ENCODE results near the gene C6orf89.
A peak's percentile ranks its signal among the peaks of the same experiment; 100 is the strongest.

C6orf89 gene

DNA sequence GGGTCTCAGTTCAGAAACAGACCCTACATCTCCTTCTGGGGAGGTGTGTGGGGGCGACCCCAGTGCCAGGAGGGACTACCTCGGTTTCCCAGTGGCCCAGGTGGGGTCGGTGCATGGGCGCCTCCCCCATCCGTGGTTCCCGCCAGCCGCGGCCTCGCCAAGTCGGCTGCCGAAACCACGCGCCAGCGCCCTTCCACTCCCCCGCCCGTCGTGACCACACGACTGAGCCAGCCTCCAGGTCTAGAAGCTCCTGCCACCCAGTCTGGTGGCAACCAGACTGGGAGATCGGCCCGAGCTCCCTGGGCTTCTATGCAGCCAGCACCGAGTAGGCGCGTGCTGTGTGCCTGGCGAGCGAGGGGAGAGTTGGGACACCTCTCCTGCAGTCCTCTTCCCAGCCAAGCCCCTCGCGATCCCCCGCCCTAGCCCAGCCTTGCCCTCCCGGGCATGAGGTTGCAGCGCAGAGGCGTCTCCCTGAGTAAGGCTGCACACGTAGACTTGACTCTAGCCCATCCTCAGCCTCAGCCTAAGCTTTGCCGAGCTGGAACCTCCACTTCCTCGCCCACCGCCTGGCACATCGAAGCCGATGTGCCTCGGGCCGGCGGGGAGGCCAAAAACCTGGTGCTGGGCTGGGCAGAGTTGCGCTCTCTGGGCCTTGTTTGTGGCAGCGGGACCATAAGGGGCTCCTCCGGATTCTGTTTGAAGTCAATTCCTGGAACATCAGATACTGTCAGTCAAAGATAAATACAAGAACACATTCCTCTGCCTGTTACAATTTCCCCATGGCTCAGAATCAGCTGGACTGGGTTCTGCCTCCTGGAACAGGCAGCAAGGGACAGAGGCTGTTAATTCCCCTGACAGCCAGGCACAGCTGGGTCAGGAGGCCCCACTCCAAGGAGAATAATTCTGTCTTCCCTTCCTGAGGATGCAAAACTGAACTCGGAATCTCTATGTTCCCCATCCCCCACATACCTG is 45.0 kb upstream of the C6orf89 start:
- Histone ChIP-seq H3K27me3 (ENCODE audit: insufficient read depth, insufficient read length) (peaks cover 50% of the 10 kb centered on the region), H3K36me3 (ENCODE audit: insufficient read depth, insufficient read length, low read length) (no peaks in the 10 kb centered on the region), H3K4me3 (ENCODE audit: insufficient read length, low read depth) (peak overlapping the region; percentile 43), H3K9me3 (ENCODE audit: insufficient read depth, low read length) (no peaks in the 10 kb centered on the region), H3K4me1 (ENCODE audit: insufficient read depth, insufficient read length) (peaks cover 6% of the 10 kb centered on the region), H3K9ac (ENCODE audit: insufficient read length, low read depth) (peak overlapping the region; percentile 16)
- no peak for TF ChIP-seq ZNF274 (IDR thresholded peaks at IDR 0.05; ENCODE audit: low read depth, low read length)
- TF ChIP-seq SUZ12 (IDR thresholded peaks at IDR 0.05; ENCODE audit: extremely low read depth, insufficient read depth, insufficient read length) = no peak
- TF ChIP-seq YY1 (IDR thresholded peaks at IDR 0.05; ENCODE audit: insufficient read depth, insufficient read length) = no peak
- DNase-seq (ENCODE audit: low read depth, low spot score) = no peak

GRCh38 chr6:36841756-36842155 is 44.0 kb upstream of the C6orf89 start:
- no peak for DNase-seq (ENCODE audit: low read depth, low spot score)
- peaks cover 6% of the 10 kb centered on the region for H3K4me1 ChIP-seq (ENCODE audit: insufficient read depth, insufficient read length)
- H3K9ac ChIP-seq (ENCODE audit: insufficient read length, low read depth) = no peak overlapping the region
- H3K36me3 ChIP-seq (ENCODE audit: insufficient read depth, insufficient read length, low read length) = no peaks in the 10 kb centered on the region
- H3K4me3 ChIP-seq (ENCODE audit: insufficient read length, low read depth) = no peak overlapping the region
- no peaks in the 10 kb centered on the region for H3K9me3 ChIP-seq (ENCODE audit: insufficient read depth, low read length)
- peaks cover 41% of the 10 kb centered on the region for H3K27me3 ChIP-seq (ENCODE audit: insufficient read depth, insufficient read length)
- TF ChIP-seq YY1 (IDR thresholded peaks at IDR 0.05; ENCODE audit: insufficient read depth, insufficient read length) = no peak

GRCh38 chr6:36843170-36843569 is 42.6 kb upstream of the C6orf89 start:
- no peak for DNase-seq (ENCODE audit: low read depth, low spot score)
- TF ChIP-seq ZNF274 (IDR thresholded peaks at IDR 0.05; ENCODE audit: low read depth, low read length) (no peak), SUZ12 (IDR thresholded peaks at IDR 0.05; ENCODE audit: extremely low read depth, insufficient read depth, insufficient read length) (no peak), YY1 (IDR thresholded peaks at IDR 0.05; ENCODE audit: insufficient read depth, insufficient read length) (no peak)
- Histone ChIP-seq H3K9ac (ENCODE audit: insufficient read length, low read depth) (no peak overlapping the region), H3K36me3 (ENCODE audit: insufficient read depth, insufficient read length, low read length) (no peaks in the 10 kb centered on the region), H3K27me3 (ENCODE audit: insufficient read depth, insufficient read length) (peaks cover 27% of the 10 kb centered on the region), H3K4me3 (ENCODE audit: insufficient read length, low read depth) (no peak overlapping the region), H3K4me1 (ENCODE audit: insufficient read depth, insufficient read length) (peaks cover 8% of the 10 kb centered on the region), H3K9me3 (ENCODE audit: insufficient read depth, low read length) (no peaks in the 10 kb centered on the region)

DNA sequence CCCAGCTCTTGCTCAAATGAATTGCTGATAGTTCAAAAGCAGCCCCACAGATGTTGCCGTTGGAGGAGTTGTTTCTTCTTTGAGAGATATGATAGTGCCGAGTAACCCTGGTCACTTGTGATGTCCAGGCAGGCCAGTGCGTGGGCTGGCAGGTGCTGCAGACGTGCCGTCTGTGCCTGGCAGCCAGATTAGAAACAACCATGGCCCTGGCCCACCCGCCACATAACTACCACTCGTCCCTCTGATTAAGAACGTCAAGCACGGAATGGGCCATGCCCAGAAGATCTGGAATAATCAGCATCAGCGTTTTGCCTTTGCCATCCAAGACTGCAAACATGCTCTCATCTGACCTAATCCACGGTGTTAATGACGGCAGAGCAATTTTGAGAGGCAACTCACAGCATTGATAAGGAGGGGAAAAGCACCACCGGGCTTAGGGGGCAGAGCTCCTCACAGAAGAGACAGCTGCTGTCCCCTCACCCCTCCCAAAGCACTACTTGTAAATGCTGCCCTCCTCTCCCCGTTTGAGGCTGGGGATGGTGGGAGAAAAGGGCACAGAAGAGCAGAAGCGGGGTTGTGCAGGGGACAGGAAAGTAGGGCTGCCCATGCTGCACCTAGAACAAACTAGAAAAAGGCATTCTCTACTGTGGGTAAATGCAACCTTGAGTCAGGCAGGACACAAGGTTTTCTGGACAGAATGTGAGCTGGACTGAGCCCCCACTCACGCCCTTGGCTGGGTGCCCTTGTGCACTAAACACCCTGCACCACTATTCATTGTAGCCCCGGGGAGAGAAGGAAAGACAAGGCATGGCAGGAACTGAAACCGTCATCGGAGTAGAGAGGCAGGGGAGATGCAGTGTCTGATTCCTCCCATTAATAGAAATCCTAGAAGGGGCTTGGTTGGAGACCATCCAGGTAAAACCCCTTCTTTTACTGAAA is 41.3 kb upstream of the C6orf89 start:
- no peak for TF ChIP-seq YY1 (IDR thresholded peaks at IDR 0.05; ENCODE audit: insufficient read depth, insufficient read length)
- TF ChIP-seq SUZ12 (IDR thresholded peaks at IDR 0.05; ENCODE audit: extremely low read depth, insufficient read depth, insufficient read length) = no peak
- TF ChIP-seq ZNF274 (IDR thresholded peaks at IDR 0.05; ENCODE audit: low read depth, low read length) = no peak
- H3K36me3 ChIP-seq (ENCODE audit: insufficient read depth, insufficient read length, low read length) = no peaks in the 10 kb centered on the region
- no peak overlapping the region for H3K9ac ChIP-seq (ENCODE audit: insufficient read length, low read depth)
- no peak overlapping the region for H3K4me3 ChIP-seq (ENCODE audit: insufficient read length, low read depth)
- no peak for DNase-seq (ENCODE audit: low read depth, low spot score)
- peaks cover 10% of the 10 kb centered on the region for H3K4me1 ChIP-seq (ENCODE audit: insufficient read depth, insufficient read length)
- H3K27me3 ChIP-seq (ENCODE audit: insufficient read depth, insufficient read length) = peaks cover 14% of the 10 kb centered on the region
- no peaks in the 10 kb centered on the region for H3K9me3 ChIP-seq (ENCODE audit: insufficient read depth, low read length)

GRCh38 chr6:36845233-36845632 is 40.5 kb upstream of the C6orf89 start:
- Histone ChIP-seq H3K9me3 (ENCODE audit: insufficient read depth, low read length) (no peaks in the 10 kb centered on the region), H3K27me3 (ENCODE audit: insufficient read depth, insufficient read length) (peaks cover 11% of the 10 kb centered on the region), H3K36me3 (ENCODE audit: insufficient read depth, insufficient read length, low read length) (no peaks in the 10 kb centered on the region), H3K4me1 (ENCODE audit: insufficient read depth, insufficient read length) (peaks cover 10% of the 10 kb centered on the region), H3K9ac (ENCODE audit: insufficient read length, low read depth) (no peak overlapping the region), H3K4me3 (ENCODE audit: insufficient read length, low read depth) (no peak overlapping the region)
- no peak for DNase-seq (ENCODE audit: low read depth, low spot score)
- TF ChIP-seq SUZ12 (IDR thresholded peaks at IDR 0.05; ENCODE audit: extremely low read depth, insufficient read depth, insufficient read length) = no peak
- no peak for TF ChIP-seq YY1 (IDR thresholded peaks at IDR 0.05; ENCODE audit: insufficient read depth, insufficient read length)
- no peak for TF ChIP-seq ZNF274 (IDR thresholded peaks at IDR 0.05; ENCODE audit: low read depth, low read length)

GRCh38 chr6:36847152-36847551 is 38.6 kb upstream of the C6orf89 start:
- Histone ChIP-seq H3K4me1 (ENCODE audit: insufficient read depth, insufficient read length) (peaks cover 7% of the 10 kb centered on the region), H3K9ac (ENCODE audit: insufficient read length, low read depth) (no peak overlapping the region), H3K27me3 (ENCODE audit: insufficient read depth, insufficient read length) (no peaks in the 10 kb centered on the region), H3K9me3 (ENCODE audit: insufficient read depth, low read length) (no peaks in the 10 kb centered on the region), H3K36me3 (ENCODE audit: insufficient read depth, insufficient read length, low read length) (peaks cover 2% of the 10 kb centered on the region), H3K4me3 (ENCODE audit: insufficient read length, low read depth) (no peak overlapping the region)
- no peak for DNase-seq (ENCODE audit: low read depth, low spot score)
- TF ChIP-seq SUZ12 (IDR thresholded peaks at IDR 0.05; ENCODE audit: extremely low read depth, insufficient read depth, insufficient read length) = no peak
- TF ChIP-seq ZNF274 (IDR thresholded peaks at IDR 0.05; ENCODE audit: low read depth, low read length) = no peak
- TF ChIP-seq YY1 (IDR thresholded peaks at IDR 0.05; ENCODE audit: insufficient read depth, insufficient read length) = no peak

DNA sequence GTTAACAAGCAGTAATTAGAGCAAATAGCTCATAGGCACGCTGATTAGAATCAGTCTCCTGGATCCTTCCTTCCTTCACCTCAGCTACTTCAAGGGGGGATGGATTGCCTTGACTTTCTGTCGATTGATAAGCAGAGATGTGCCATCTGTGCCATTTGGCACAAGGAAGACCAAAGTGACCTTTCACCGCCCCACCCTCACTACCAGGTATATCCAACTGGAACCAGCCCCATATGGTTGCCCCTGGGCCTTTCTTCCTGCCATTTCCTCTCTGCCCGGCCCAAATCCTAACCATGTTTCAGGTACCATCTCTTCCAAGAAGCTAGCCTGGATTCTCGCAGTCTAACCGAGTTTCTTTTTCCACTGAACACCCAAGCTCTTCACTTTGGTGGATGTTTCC is 37.8 kb upstream of the C6orf89 start:
- no peak overlapping the region for H3K4me3 ChIP-seq (ENCODE audit: insufficient read length, low read depth)
- DNase-seq (ENCODE audit: low read depth, low spot score) = no peak
- peak overlapping the region; percentile 25 for H3K9ac ChIP-seq (ENCODE audit: insufficient read length, low read depth)
- H3K36me3 ChIP-seq (ENCODE audit: insufficient read depth, insufficient read length, low read length) = peaks cover 8% of the 10 kb centered on the region
- peaks cover 7% of the 10 kb centered on the region for H3K4me1 ChIP-seq (ENCODE audit: insufficient read depth, insufficient read length)
- H3K9me3 ChIP-seq (ENCODE audit: insufficient read depth, low read length) = no peaks in the 10 kb centered on the region
- H3K27me3 ChIP-seq (ENCODE audit: insufficient read depth, insufficient read length) = no peaks in the 10 kb centered on the region
- TF ChIP-seq YY1 (IDR thresholded peaks at IDR 0.05; ENCODE audit: insufficient read depth, insufficient read length) (no peak), ZNF274 (IDR thresholded peaks at IDR 0.05; ENCODE audit: low read depth, low read length) (no peak), SUZ12 (IDR thresholded peaks at IDR 0.05; ENCODE audit: extremely low read depth, insufficient read depth, insufficient read length) (no peak)
